ENCODE data around the gene CD300A.

DNA sequence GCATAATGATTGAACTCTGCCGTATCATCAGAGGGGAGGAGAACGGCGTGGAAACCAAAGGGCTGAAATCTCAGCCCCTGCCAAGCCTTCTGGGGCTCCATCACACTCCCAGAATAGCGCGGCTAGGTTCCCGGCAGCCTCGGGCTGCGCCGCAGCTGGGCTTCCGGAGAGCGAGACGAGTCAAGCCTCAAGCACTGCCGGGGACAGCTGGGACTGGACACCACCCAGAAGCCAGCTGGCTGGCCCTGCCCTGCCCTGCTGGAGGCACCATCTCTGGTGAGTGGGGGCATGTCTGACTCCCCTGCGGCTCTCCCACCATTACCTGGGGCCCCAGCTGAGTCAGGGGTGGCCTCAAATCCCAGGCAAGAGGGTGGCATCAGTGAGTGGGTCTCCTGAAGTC, 41.8 kb upstream of the CD300A start:
- TF ChIP-seq CTCF (IDR thresholded peaks at IDR 0.05) (no peak), POLR2A (IDR thresholded peaks at IDR 0.05) (no peak)

Data from body of pancreas (tissue), 4 donors.